ENCODE measurements around the gene EMCN. TPM values are rescaled to one million over a fixed set of nuclear protein-coding genes. Genes with fewer than 3 reads are reported as not detected.

Gene EMCN
- total and polyA plus RNA-seq, 10 of the 15 experiments (the other 5 are each of a cell fraction or from before 2014, with no cell fraction given), result not detected

GRCh38 chr4:100516225-100516624, 1.6 kb downstream of the EMCN start (continued):
- TF ChIP-seq, protein P1, sequence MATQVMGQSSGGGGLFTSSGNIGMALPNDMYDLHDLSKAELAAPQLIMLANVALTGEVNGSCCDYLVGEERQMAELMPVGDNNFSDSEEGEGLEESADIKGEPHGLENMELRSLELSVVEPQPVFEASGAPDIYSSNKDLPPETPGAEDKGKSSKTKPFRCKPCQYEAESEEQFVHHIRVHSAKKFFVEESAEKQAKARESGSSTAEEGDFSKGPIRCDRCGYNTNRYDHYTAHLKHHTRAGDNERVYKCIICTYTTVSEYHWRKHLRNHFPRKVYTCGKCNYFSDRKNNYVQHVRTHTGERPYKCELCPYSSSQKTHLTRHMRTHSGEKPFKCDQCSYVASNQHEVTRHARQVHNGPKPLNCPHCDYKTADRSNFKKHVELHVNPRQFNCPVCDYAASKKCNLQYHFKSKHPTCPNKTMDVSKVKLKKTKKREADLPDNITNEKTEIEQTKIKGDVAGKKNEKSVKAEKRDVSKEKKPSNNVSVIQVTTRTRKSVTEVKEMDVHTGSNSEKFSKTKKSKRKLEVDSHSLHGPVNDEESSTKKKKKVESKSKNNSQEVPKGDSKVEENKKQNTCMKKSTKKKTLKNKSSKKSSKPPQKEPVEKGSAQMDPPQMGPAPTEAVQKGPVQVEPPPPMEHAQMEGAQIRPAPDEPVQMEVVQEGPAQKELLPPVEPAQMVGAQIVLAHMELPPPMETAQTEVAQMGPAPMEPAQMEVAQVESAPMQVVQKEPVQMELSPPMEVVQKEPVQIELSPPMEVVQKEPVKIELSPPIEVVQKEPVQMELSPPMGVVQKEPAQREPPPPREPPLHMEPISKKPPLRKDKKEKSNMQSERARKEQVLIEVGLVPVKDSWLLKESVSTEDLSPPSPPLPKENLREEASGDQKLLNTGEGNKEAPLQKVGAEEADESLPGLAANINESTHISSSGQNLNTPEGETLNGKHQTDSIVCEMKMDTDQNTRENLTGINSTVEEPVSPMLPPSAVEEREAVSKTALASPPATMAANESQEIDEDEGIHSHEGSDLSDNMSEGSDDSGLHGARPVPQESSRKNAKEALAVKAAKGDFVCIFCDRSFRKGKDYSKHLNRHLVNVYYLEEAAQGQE (IDR thresholded peaks at IDR 0.05; ENCODE audit: low read depth, low read length), result no peak
- TF ChIP-seq NR2C2 (IDR thresholded peaks at IDR 0.05; ENCODE audit: borderline replicate concordance, control insufficient read depth, insufficient read length, low read depth) (no peak), JUNB (IDR thresholded peaks at IDR 0.05) (no peak)

DNA sequence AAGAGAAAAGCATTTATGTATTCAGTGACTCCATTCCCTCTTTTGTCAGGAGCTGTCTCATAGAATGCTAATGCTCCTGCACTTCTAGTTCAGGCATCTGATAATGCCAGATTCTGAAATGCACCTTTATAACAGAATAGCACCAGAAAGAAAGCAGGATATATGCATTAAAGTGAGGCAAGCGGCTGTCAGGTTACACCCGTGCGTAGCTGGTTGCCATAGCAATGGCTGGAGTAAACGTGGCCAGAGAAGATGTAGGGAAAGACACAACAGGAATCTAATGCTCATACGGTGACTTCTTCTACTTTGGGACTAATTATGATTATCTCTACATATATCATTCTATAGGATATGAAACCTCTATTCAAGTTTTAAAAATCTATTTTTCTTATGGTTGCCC, 5.9 kb downstream of the EMCN start:
- RAD21 ChIA-PET (ENCODE audit: unreplicated experiment), result no interaction called here
- BruUV-seq (replicated peaks), result no TSS peak
- Histone ChIP-seq H3K9me3 (replicated peaks; ENCODE audit: control insufficient read depth, insufficient read depth, low read length) (no peaks in the 10 kb centered on the region), H3K36me3 (ENCODE audit: control insufficient read depth in 2 of 2, insufficient read depth in 2 of 2, low read length in 1 of 2) (no peaks in the 10 kb centered on the region), H3K79me2 (ENCODE audit: control insufficient read depth, insufficient read depth, low read length) (no peaks in the 10 kb centered on the region), H3K4me3 (no peak overlapping the region), H3K4me2 (ENCODE audit: control insufficient read depth, insufficient read depth) (no peak overlapping the region), H3K27ac (ENCODE audit: control insufficient read depth, insufficient read depth) (no peak overlapping the region), H3K9ac (ENCODE audit: control insufficient read depth, insufficient read depth, low read length) (no peak overlapping the region), H3K4me1 (ENCODE audit: control insufficient read depth, insufficient read depth, low read length) (no peaks in the 10 kb centered on the region), H4K20me1 (ENCODE audit: control insufficient read depth, insufficient read depth) (no peaks in the 10 kb centered on the region), H3K27me3 (replicated peaks in 1 of 2; ENCODE audit: control insufficient read depth in 2 of 2, insufficient read depth in 2 of 2, low read length in 1 of 2) (no peaks in the 10 kb centered on the region; a peak in 2 of 4 replicates), H2AFZ (ENCODE audit: control insufficient read depth, low read depth, low read length) (no peak overlapping the region)
- TF ChIP-seq BCL11A (IDR thresholded peaks at IDR 0.05; ENCODE audit: low read depth, low read length) (no peak), SP1 (IDR thresholded peaks at IDR 0.05; ENCODE audit: low read depth, low read length) (no peak), FOXK2 (IDR thresholded peaks at IDR 0.05) (no peak), POLR2AphosphoS2 (IDR thresholded peaks at IDR 0.05; ENCODE audit: low read depth, low read length) (no peak), USF2 (IDR thresholded peaks at IDR 0.05; ENCODE audit: borderline replicate concordance, low read depth, low read length) (no peak), IKZF2 (IDR thresholded peaks at IDR 0.05) (no peak), POU2F2 (IDR thresholded peaks at IDR 0.05; ENCODE audit: borderline replicate concordance, low read depth, low read length) (no peak)
- TF ChIP-seq, protein P2, sequence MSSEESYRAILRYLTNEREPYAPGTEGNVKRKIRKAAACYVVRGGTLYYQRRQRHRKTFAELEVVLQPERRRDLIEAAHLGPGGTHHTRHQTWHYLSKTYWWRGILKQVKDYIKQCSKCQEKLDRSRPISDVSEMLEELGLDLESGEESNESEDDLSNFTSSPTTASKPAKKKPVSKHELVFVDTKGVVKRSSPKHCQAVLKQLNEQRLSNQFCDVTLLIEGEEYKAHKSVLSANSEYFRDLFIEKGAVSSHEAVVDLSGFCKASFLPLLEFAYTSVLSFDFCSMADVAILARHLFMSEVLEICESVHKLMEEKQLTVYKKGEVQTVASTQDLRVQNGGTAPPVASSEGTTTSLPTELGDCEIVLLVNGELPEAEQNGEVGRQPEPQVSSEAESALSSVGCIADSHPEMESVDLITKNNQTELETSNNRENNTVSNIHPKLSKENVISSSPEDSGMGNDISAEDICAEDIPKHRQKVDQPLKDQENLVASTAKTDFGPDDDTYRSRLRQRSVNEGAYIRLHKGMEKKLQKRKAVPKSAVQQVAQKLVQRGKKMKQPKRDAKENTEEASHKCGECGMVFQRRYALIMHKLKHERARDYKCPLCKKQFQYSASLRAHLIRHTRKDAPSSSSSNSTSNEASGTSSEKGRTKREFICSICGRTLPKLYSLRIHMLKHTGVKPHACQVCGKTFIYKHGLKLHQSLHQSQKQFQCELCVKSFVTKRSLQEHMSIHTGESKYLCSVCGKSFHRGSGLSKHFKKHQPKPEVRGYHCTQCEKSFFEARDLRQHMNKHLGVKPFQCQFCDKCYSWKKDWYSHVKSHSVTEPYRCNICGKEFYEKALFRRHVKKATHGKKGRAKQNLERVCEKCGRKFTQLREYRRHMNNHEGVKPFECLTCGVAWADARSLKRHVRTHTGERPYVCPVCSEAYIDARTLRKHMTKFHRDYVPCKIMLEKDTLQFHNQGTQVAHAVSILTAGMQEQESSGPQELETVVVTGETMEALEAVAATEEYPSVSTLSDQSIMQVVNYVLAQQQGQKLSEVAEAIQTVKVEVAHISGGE (CRISPR knock-in tag; IDR thresholded peaks at IDR 0.05), result no peak
- WGBS (ENCODE audit: insufficient coverage, insufficient replicate concordance, low lambda C conversion rate, missing lambda C conversion rate), result 29% methylated on average over 5 of the region's 5 CpGs
- CTCF ChIA-PET, result interaction anchor here (1.3 kb wide), 1 partner anchor 10 kb away, joined by 7 read pairs; no protein-coding TSS in a partner anchor
- FAIRE-seq, result no peak
- intact Hi-C loops (cut with micrococcal nuclease; ENCODE audit: unreplicated experiment), result no loop called here
- POLR2A ChIA-PET, result no interaction called here
- no peak for DNase-seq (ENCODE audit: low read depth, low spot score)
- in situ Hi-C loops (cut with MboI), result no loop called here
- no peak for ATAC-seq
- SMC1A ChIA-PET (ENCODE audit: uncharacterized antibody, unreplicated experiment), result no interaction called here
